Cardiac muscle cell (in vitro differentiated cells and primary cell): ENCODE results near the gene KCNA10. TPM values are rescaled to one million over a fixed set of nuclear protein-coding genes. Genes with fewer than 3 reads are reported as not detected.

Source experiments
- DNase-seq, 2 donors: peaks; one replicate each; pipeline versions ENCODE4 v3.0.0 to v3.0.0-alpha.2; 2010 to 2017; ENCODE audit warnings: low read depth in 1 of 2, low spot score in 1 of 2
- H3K27ac ChIP-seq: fragments of 200-600 bp; sonication (generic); 2 replicates; pipeline ENCODE4 v1.5.1; 2016
- H3K27me3 ChIP-seq: fragments of 200-600 bp; sonication (generic); 2 replicates; pipeline ENCODE4 v1.6.0; 2016; ENCODE audit warnings: control low read depth
- H3K36me3 ChIP-seq: fragments of 200-600 bp; sonication (generic); 2 replicates; pipeline ENCODE4 v1.5.1; 2016; ENCODE audit warnings: control low read depth
- H3K4me1 ChIP-seq: fragments of 200-600 bp; sonication (generic); 2 replicates; pipeline ENCODE4 v1.8.1; 2017; ENCODE audit warnings: low read depth, mild to moderate bottlenecking, mixed run types
- H3K4me3 ChIP-seq: fragments of 200-600 bp; sonication (generic); 2 replicates; pipeline ENCODE4 v1.5.1; 2016; ENCODE audit warnings: mild to moderate bottlenecking
- H3K9me3 ChIP-seq: fragments of 200-600 bp; sonication (generic); 2 replicates; pipeline ENCODE4 v1.5.1; 2017; ENCODE audit warnings: low read depth, mild to moderate bottlenecking, control low read depth
- polyA plus RNA-seq: library from polyadenylated mRNA; unstranded; fragments of >200 nt; fragmentation: Nextera tagmentation; extraction: Ambion mirVana; gene quantifications from 2 replicates; pipeline ENCODE4 v1.2.1, GENCODE V29; 2016
- total RNA-seq: library from RNA; depleted of rRNA; stranded (reverse); fragments of >200 nt; gene quantifications from 2 replicates; pipeline ENCODE4 v1.2.3, GENCODE V29; 2016
- TF ChIP-seq, protein P1 (sequence below): IDR thresholded peaks from 2 replicates; pipeline ENCODE4 v1.5.1; 2012; ENCODE audit warnings: low read depth, mild to moderate bottlenecking, low read length

Gene KCNA10
- total and polyA plus RNA-seq, 2 experiments from 2014 or later, result not detected

DNA sequence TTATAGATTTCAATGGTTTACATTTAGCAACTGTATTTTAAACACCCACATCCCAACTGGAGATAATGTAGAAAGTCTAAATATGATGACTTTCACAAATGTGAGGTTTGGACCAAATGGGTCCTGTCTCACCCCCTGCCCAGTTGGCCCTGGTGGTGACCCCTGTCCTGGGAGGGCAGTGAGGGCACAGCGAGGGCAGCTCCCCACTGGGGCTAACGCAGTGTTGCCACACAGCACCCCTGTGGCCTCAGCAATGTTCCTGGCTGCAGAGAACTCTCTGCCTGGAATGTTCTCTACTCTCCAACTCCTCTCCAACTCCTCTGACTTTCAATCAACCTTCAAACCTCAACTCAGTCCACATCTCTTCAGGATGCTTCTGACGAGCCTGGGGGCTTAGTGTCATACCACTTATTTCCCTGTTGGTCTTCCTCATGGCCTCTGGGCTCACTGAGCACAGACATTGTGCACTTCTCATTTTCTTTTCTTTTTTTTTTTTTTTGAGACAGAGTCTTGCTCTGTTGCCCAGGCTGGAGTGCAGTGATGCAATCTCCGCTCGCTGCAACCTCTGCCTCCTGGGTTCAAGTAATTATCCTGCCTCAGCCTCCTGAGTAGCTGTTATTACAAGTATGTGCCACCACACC, 25.8 kb downstream of the KCNA10 start:
- TF ChIP-seq, protein P1, sequence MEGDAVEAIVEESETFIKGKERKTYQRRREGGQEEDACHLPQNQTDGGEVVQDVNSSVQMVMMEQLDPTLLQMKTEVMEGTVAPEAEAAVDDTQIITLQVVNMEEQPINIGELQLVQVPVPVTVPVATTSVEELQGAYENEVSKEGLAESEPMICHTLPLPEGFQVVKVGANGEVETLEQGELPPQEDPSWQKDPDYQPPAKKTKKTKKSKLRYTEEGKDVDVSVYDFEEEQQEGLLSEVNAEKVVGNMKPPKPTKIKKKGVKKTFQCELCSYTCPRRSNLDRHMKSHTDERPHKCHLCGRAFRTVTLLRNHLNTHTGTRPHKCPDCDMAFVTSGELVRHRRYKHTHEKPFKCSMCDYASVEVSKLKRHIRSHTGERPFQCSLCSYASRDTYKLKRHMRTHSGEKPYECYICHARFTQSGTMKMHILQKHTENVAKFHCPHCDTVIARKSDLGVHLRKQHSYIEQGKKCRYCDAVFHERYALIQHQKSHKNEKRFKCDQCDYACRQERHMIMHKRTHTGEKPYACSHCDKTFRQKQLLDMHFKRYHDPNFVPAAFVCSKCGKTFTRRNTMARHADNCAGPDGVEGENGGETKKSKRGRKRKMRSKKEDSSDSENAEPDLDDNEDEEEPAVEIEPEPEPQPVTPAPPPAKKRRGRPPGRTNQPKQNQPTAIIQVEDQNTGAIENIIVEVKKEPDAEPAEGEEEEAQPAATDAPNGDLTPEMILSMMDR, result no peak
- no peak for DNase-seq

DNA sequence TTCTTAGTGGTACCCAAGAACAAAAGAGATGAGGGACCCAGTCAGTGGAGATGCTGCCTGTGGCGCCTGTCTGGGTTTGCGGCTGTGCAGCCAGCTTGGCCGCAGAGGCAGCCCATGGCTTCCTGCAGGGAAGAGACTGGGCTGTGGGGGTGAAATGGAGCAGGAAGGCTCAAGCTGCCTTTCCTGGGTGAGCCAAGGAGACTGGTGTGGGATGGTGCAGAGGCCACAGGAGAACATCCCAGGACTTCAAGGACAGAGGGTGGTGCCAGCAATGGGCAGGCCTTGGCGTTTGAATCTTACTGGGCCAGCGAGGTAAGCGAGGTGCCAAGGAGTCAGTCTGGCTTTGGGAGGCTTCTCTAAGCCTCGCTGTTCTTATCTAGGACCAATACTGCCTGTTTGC, 26.4 kb downstream of the KCNA10 start:
- DNase-seq, result no peak

More for the DNA sequence above, 25.8 kb downstream of the KCNA10 start:
- Histone ChIP-seq H3K36me3 (no peaks in the 10 kb centered on the region), H3K4me3 (no peak overlapping the region), H3K4me1 (peaks cover 7% of the 10 kb centered on the region), H3K27ac (no peak overlapping the region), H3K27me3 (no peaks in the 10 kb centered on the region), H3K9me3 (no peaks in the 10 kb centered on the region)

DNA sequence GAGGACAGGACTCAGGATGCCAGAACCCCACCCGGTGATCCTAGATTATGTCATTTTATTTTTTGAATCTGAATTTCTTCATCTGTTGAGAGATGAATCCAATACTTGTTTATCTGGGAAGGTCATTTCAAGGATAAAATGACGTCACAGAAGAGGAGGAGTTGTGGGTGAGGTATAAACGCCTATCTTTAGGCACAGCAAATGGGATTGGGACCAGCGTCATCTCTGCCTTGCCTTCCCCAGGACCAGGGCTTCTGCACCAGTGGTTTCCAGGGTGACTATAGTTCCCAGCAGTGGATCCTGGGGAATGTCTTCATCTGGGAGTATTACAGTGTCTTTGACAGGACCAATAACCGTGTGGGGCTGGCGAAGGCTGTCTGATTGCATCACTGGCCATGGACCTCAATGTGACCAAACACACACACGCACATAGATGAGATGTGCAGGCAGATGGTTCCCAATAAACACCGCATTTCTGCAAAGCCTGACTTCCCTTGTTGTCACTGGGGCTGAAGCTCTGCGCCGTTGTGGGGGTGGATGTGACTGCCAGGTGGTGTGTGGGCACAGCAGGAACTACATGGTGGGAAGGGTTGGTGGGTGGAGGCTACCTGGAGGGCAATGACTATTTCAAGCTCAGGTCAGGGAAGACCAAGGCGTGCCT, 28.1 kb downstream of the KCNA10 start:
- TF ChIP-seq, protein P1, result no peak
- H3K36me3 ChIP-seq, result no peaks in the 10 kb centered on the region
- no peak for DNase-seq
- no peaks in the 10 kb centered on the region for H3K27me3 ChIP-seq
- H3K27ac ChIP-seq, result no peak overlapping the region
- peaks cover 7% of the 10 kb centered on the region for H3K4me1 ChIP-seq
- H3K4me3 ChIP-seq, result no peak overlapping the region
- H3K9me3 ChIP-seq, result no peaks in the 10 kb centered on the region

More for the DNA sequence above, 26.4 kb downstream of the KCNA10 start:
- H3K9me3 ChIP-seq, result no peaks in the 10 kb centered on the region
- TF ChIP-seq, protein P1, result no peak
- H3K4me3 ChIP-seq, result no peak overlapping the region
- H3K4me1 ChIP-seq, result peaks cover 7% of the 10 kb centered on the region
- no peaks in the 10 kb centered on the region for H3K36me3 ChIP-seq
- no peak overlapping the region for H3K27ac ChIP-seq
- H3K27me3 ChIP-seq, result no peaks in the 10 kb centered on the region

DNA sequence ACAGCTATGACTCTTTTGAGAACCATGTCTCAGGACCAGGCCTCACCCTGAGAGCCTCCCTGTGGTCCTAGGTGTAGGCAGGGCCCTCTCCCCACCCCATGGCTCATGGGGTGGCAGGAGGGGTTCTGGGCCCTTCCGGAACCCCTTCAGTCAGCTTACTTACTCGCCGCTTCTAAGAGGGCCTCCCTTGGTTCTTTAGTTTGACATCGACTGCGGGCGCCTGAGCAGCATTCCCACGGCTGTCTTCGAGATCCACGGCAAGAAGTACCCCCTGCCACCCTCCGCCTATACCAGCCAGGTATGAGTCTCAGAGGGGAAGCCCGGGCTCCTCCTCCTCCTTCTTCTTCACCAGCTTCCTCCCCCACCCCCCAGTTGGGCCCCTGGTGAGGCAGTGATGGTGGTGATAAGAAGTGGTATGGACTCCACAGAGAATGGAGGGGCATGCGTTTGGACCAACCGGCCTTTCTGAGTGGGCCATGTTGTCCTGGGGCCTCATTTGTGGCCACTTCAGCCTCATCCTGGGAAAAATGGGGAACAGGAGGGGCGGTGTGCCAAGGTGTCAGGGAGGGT, 28.9 kb downstream of the KCNA10 start:
- TF ChIP-seq, protein P1, result no peak
- Histone ChIP-seq H3K27ac (no peak overlapping the region), H3K27me3 (no peaks in the 10 kb centered on the region), H3K4me1 (peaks cover 10% of the 10 kb centered on the region), H3K36me3 (no peaks in the 10 kb centered on the region), H3K9me3 (no peaks in the 10 kb centered on the region), H3K4me3 (no peak overlapping the region)
- DNase-seq, result no peak

DNA sequence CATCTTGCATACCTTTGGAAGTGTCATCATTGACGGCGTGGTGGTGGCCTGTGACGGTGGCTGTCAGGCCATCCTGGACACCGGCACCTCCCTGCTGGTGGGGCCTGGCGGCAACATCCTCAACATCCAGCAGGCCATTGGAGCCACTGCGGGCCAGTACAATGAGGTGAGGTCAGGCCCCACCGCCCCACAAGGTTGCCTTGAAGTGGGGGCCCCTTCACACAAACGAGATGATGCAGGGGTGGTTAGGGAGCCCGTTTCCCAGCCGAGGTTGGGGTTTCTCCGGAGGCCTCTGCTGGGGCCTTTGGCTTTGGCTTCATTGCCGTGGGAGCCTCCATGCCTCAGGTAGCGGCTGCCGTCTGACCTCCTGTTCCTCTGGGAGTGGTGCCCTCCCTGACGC, 29.6 kb downstream of the KCNA10 start:
- no peak for DNase-seq
- Histone ChIP-seq H3K4me1 (peaks cover 3% of the 10 kb centered on the region), H3K36me3 (no peaks in the 10 kb centered on the region), H3K9me3 (no peaks in the 10 kb centered on the region), H3K27ac (no peak overlapping the region), H3K4me3 (no peak overlapping the region), H3K27me3 (no peaks in the 10 kb centered on the region)
- TF ChIP-seq, protein P1, result no peak
